ENCODE results near the gene HLA-DOA.

HLA-DOA gene

GRCh38 chr6:33008944-33009861, at the start of gene HLA-DOA:
TSS of gene HLA-DOA (minus strand) at chr6:33009591.
- in situ Hi-C loops (cut with MboI; ENCODE audit: low sequenced_read_pairs) = no loop called here

GRCh38 chr6:33057222-33058150, 48.1 kb upstream of the HLA-DOA start:
- in situ Hi-C loops (cut with MboI; ENCODE audit: low sequenced_read_pairs) = no loop called here

GRCh38 chr6:33053230-33053629, 43.8 kb upstream of the HLA-DOA start:
- in situ Hi-C loops (cut with MboI; ENCODE audit: low sequenced_read_pairs) = no loop called here

GRCh38 chr6:33052627-33053026, 43.2 kb upstream of the HLA-DOA start:
- in situ Hi-C loops (cut with MboI; ENCODE audit: low sequenced_read_pairs) = no loop called here

- in situ Hi-C loops (cut with MboI; ENCODE audit: low sequenced_read_pairs) = no loop called here
These were observed 40.8 kb upstream of the HLA-DOA start for GRCh38 chr6:33050014-33050810.

- in situ Hi-C loops (cut with MboI; ENCODE audit: low sequenced_read_pairs) = no loop called here
These were observed 40.1 kb upstream of the HLA-DOA start for GRCh38 chr6:33049323-33050013.

GRCh38 chr6:33040157-33040556, 30.8 kb upstream of the HLA-DOA start:
- in situ Hi-C loops (cut with MboI; ENCODE audit: low sequenced_read_pairs) = no loop called here

GRCh38 chr6:33036535-33036934, 27.1 kb upstream of the HLA-DOA start:
- in situ Hi-C loops (cut with MboI; ENCODE audit: low sequenced_read_pairs) = no loop called here

GRCh38 chr6:33034554-33034953, 25.2 kb upstream of the HLA-DOA start:
- in situ Hi-C loops (cut with MboI; ENCODE audit: low sequenced_read_pairs) = no loop called here

GRCh38 chr6:33030245-33030644, 20.9 kb upstream of the HLA-DOA start:
- in situ Hi-C loops (cut with MboI; ENCODE audit: low sequenced_read_pairs) = no loop called here

- in situ Hi-C loops (cut with MboI; ENCODE audit: low sequenced_read_pairs) = no loop called here
These were observed 20.2 kb upstream of the HLA-DOA start for GRCh38 chr6:33029328-33030184.

GRCh38 chr6:33028220-33028849, 18.9 kb upstream of the HLA-DOA start:
- in situ Hi-C loops (cut with MboI; ENCODE audit: low sequenced_read_pairs) = no loop called here

GRCh38 chr6:33024521-33024920, 15.1 kb upstream of the HLA-DOA start:
- in situ Hi-C loops (cut with MboI; ENCODE audit: low sequenced_read_pairs) = no loop called here

GRCh38 chr6:33023536-33023935, 14.1 kb upstream of the HLA-DOA start:
- in situ Hi-C loops (cut with MboI; ENCODE audit: low sequenced_read_pairs) = no loop called here

GRCh38 chr6:33021917-33022316, 12.5 kb upstream of the HLA-DOA start:
- in situ Hi-C loops (cut with MboI; ENCODE audit: low sequenced_read_pairs) = no loop called here

GRCh38 chr6:33019372-33019771, 10.0 kb upstream of the HLA-DOA start:
- in situ Hi-C loops (cut with MboI; ENCODE audit: low sequenced_read_pairs) = no loop called here

- in situ Hi-C loops (cut with MboI; ENCODE audit: low sequenced_read_pairs) = no loop called here
These were observed 9.5 kb upstream of the HLA-DOA start for GRCh38 chr6:33018904-33019303.

- in situ Hi-C loops (cut with MboI; ENCODE audit: low sequenced_read_pairs) = no loop called here
These were observed 9.0 kb upstream of the HLA-DOA start for GRCh38 chr6:33018418-33018817.

All from hTERT RPE-1 (cell line).